ENCODE data around the gene STX10.

Gene STX10

GRCh38 chr19:13099073-13099999 lies 50.8 kb downstream of the STX10 start:
- DNase-seq: peak; percentile 28 to 74 (median 56)

- no peak for DNase-seq
These were observed 51.7 kb downstream of the STX10 start for GRCh38 chr19:13098277-13099072.

- DNase-seq: no peak
These were observed 52.5 kb downstream of the STX10 start for GRCh38 chr19:13097463-13098258.

GRCh38 chr19:13097033-13097462 lies 53.1 kb downstream of the STX10 start:
- no peak for DNase-seq

- DNase-seq: peak in 1 of 4 experiments; percentile 12
These were observed 53.9 kb downstream of the STX10 start for GRCh38 chr19:13095934-13096927.

GRCh38 chr19:13095393-13095784 lies 54.8 kb downstream of the STX10 start:
- DNase-seq: no peak

- DNase-seq: no peak
These were observed 55.3 kb downstream of the STX10 start for GRCh38 chr19:13094771-13095392.

- DNase-seq: no peak
These were observed 56.1 kb downstream of the STX10 start for GRCh38 chr19:13094106-13094504.
